NCI-H345 (cell line): ENCODE measurements around the gene VCL.
"Not testable (repeated sequence)": the region's sequence is repeated elsewhere in the genome, so short reads cannot be mapped to it uniquely, and the experiment has no call there.

Experiments used
- DNase-seq: peaks from one replicate; lab custom pipeline; 2025; lab: John Stamatoyannopoulos, UW

The VCL gene

GRCh38 chr10:73997787-73998622 is at the start of gene VCL:
Gene VCL (plus strand): TSS chr10:73998116. CDS start chr10:73998208, 92 bp downstream.
- DNase-seq: peak; percentile 95

- DNase-seq: no peak
Observed at GRCh38 chr10:73948947-73949633, 48.8 kb upstream of the VCL start.

DNA sequence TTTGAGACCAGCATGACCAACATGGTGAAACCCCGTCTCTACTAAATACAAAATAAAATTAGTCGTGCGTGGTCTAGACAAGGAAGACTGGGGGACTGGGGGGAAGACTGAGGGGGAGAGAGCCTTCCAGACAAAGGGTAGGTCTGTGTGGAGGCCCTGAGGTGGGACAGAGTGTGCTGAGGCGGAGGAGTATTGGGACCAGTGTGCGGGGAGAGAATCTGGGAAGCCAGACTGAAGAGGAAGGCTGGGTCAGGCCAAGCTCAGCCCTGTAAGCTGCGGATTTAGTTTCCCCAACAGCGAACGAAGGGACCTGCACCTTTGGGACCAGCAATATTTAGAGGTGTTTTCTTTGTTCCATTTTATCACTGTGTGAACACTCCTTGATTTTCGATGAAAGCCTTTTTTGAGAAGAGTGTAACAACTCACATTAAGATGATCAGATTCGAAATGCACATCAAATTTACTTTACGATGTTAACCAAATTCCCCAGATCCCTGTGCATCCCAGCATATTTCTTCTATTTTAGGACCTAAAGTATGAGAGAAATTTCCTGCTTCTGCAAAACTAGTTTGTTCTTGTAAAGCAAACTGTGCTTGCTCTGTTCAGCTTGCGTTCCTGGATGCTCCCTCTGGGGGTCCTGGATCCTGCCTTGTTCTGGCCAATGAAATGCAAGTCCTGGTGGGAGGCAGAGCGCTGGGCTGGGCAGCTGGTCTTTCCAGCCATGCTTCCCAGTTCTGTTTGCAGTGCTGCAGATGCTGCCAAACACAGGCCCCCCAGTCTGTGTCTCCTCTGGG is 47.6 kb upstream of the VCL start:
- no peak for DNase-seq

GRCh38 chr10:73953665-73954064 is 44.3 kb upstream of the VCL start:
- no peak for DNase-seq

DNA sequence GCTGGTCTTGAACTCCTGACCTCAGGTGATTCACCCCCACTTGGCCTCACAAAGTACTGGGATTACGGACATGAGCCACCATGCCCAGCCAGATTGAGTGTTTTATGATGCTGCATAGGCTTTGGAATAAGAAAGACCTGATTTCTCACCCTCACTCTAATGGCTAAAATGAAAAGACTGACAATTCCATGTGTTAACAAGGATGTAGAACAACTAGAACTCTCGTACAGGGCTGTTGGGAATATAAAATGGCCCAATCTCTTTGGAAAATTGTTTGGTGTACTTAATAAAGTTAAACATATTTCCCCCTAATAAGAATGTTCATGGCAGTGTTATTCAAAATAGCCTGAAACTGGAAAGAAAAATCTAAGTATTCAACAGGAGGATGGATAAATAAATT is 43.2 kb upstream of the VCL start:
- DNase-seq: no peak

DNA sequence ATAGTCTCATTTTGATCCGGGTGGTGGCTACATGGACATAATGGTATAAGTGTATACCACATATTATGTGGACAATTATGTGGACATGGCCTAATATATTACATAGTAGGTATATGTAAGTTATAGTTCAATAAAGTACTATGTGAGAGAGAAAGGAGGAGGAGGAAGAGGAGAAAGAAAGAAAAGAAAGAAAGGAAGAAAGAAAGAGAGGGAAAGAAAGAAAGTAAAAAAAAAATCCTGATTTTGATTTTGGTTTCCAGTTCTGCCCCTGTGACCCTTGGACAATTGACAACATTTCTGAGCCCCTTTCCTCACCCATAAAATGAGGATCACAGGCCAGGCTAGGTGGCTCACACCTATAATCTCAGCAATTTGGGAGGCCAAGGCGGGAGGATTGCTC is 42.2 kb upstream of the VCL start:
- DNase-seq: no peak

DNA sequence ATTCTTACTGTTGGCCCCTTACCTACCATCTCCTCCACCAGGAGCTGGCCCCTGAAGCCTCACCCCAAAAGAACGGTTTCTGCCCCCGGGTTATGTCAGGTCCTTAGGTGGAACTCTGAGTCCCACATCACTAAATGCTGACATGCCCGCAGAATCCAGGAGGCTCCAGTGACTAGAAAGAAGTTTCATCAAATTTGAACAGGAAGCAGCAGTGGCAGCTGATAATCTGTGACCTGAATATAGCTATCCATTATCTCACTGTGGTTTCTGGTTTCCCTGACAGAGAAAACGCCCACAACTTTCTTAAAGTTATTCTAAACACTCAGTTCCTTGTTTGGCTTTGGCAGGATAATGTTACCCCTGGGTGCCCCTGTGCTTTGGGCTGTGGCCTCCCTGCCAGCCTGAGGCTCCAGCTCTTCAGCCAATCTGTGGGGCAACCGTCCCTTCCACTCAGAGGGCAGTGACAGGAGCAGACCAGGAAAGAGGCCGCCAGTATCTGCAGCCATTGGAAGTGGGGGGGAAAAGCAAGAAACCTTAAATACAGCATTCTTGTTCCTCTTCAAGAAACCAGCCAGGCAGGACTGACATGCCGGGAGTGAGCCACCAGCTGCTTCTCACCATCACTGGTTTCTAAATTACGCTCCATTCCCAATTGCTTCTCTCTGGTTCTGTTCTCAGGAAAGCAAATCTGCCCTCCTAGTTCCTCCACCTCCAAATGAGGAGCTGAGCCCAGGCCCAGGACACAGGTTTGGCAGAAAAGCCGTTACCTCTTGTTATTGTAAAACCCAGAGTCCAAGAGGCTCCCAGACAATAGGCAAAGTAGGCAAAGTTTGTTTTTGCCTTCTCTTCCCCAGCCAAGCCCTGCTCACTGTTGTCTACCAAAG is 41.2 kb upstream of the VCL start:
- no peak for DNase-seq

GRCh38 chr10:73959484-73960243 is 38.3 kb upstream of the VCL start:
- DNase-seq: no peak

GRCh38 chr10:73962386-73962785 is 35.5 kb upstream of the VCL start:
- DNase-seq: no peak

- not testable (repeated sequence) for DNase-seq
Observed at GRCh38 chr10:73963533-73963932, 34.4 kb upstream of the VCL start.

DNA sequence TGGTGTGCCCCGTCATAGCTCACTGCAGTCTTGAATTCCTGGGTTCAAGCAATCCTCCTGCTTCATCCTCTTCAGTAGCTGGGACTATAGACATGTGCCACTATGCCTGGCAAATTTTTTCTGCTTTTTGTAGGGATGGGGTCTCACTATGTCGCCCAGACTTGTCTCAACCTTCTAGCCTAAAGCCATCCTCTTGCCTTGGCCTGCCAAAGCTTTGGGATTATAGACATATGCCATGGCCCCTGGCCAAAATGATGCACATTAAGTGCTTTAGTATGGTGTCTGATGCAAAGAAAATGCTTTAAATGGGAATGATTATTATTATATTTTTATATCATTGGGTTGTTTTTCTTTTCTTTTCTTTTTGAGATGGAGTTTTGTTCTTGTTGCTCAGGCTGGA is 33.2 kb upstream of the VCL start:
- DNase-seq: no peak

DNA sequence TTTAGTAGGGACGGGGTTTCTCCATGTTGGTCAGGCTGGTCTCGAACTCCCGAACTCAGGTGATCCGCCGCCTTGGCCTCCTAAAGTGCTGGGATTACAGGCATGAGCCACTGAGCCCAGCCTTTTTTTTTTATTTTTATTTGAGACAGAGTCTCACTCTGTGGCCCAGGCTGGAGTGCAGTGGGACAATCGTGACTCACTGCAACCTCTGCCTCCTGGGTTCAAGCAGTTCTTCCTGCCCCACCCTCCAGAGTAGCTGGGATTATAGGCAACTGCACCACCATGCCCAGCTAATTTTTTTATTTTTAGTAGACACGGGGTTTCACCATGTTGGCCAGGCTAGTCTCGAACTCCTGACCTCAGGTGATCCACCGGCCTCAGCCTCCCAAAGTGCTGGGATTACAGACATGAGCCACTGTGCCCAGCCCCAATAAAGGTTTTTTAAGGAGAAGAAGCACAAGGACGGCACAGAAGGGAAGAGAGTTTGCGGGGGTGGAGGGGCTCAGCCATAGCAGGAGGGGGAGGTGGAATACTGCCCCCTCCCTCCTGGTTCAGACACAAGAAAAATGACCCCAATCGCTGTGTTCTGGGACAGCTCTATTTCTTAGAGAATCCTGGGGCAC is 32.5 kb upstream of the VCL start:
- not testable (repeated sequence) for DNase-seq

- DNase-seq: no peak
Observed at GRCh38 chr10:73965890-73966768, 31.8 kb upstream of the VCL start.

DNA sequence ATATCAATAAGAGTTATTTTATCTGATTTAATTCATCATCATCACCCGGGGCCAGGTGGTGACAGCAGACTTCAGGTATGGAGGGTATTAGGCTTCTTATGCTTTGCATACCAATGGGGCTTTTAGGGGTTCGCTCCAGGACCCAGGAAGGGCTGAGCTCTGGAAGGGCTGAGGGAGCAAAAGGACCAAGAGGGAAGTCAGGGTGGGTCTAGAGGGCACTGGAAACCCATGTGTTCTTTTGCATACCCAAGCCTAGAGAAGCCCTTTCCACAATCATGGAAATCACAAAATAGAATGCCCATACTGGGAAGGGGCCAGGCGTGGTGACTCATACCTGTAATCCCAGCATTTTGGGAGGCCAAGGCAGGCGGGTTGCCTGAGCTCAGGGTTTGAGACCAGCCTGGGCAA is 30.9 kb upstream of the VCL start:
- DNase-seq: no peak

DNA sequence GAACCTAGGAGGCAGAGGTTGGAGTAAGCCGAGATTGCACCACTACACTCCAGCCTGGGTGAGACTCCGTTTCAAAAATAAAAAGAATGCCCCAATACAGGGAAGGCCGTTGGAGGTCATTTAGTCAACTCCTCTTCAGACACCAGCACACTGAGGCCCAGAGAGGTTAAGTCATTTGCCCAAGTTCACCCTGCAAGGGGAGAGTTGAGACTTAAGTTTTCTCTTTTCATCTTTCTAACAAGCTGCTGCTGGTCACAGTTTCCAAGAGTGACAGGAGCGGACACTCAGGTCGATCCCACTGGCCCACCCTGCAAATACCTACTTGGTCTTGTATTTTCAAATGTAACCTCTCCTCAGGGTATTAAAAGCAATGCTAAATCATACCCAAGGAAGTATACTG is 30.4 kb upstream of the VCL start:
- no peak for DNase-seq

GRCh38 chr10:73968098-73968521 is 29.8 kb upstream of the VCL start:
- no peak for DNase-seq

- no peak for DNase-seq
Observed at GRCh38 chr10:73969224-73969841, 28.6 kb upstream of the VCL start.

GRCh38 chr10:73970845-73971244 is 27.1 kb upstream of the VCL start:
- no peak for DNase-seq
